Neural cell (in vitro differentiated cells): ENCODE measurements around the gene AKAP14.

Experiments
- CTCF ChIP-seq: fragments of 450-650 bp; IDR thresholded peaks from 2 replicates; pipeline ENCODE4 v1.5.1; 2014; ENCODE audit warnings: antibody characterized with exemption, mild to moderate bottlenecking, moderate library complexity; ENCODE audit not compliant: poor library complexity, severe bottlenecking
- EP300 ChIP-seq: fragments of 450-650 bp; conservative IDR thresholded peaks from 2 replicates; pipeline ENCODE4 v1.6.1; 2014; ENCODE audit warnings: antibody characterized with exemption, mild to moderate bottlenecking, moderate library complexity; ENCODE audit not compliant: poor library complexity, severe bottlenecking
- EZH2 ChIP-seq: fragments of 200-600, 300-800 bp; shearing (Covaris generic), sonication (generic); IDR thresholded peaks from 2 replicates; pipeline ENCODE4 v1.6.1; 2014; ENCODE audit warnings: antibody characterized with exemption, low read length, borderline replicate concordance, mild to moderate bottlenecking; ENCODE audit not compliant: insufficient read depth, poor library complexity, severe bottlenecking
- MXI1 ChIP-seq: fragments of 450-650 bp; conservative IDR thresholded peaks from 2 replicates; pipeline ENCODE4 v1.6.1; 2014; ENCODE audit warnings: antibody characterized with exemption, mild to moderate bottlenecking; ENCODE audit not compliant: poor library complexity, severe bottlenecking
- POLR2AphosphoS5 ChIP-seq: IDR thresholded peaks from 2 replicates; pipeline ENCODE4 v1.6.1; 2012
- RAD21 ChIP-seq: fragments of 450-650 bp; conservative IDR thresholded peaks from 2 replicates; pipeline ENCODE4 v1.6.1; 2014; ENCODE audit warnings: antibody characterized with exemption, mild to moderate bottlenecking, moderate library complexity
- REST ChIP-seq: IDR thresholded peaks from 2 replicates; pipeline ENCODE4 v1.6.1; 2012; ENCODE audit warnings: borderline replicate concordance
- SMC3 ChIP-seq: fragments of 450-650 bp; conservative IDR thresholded peaks from 2 replicates; pipeline ENCODE4 v1.6.1; 2014; ENCODE audit warnings: antibody characterized with exemption, mild to moderate bottlenecking, moderate library complexity; ENCODE audit not compliant: poor library complexity
- TAF1 ChIP-seq: IDR thresholded peaks from 2 replicates; pipeline ENCODE4 v1.6.1; 2012; ENCODE audit warnings: low read depth

DNA sequence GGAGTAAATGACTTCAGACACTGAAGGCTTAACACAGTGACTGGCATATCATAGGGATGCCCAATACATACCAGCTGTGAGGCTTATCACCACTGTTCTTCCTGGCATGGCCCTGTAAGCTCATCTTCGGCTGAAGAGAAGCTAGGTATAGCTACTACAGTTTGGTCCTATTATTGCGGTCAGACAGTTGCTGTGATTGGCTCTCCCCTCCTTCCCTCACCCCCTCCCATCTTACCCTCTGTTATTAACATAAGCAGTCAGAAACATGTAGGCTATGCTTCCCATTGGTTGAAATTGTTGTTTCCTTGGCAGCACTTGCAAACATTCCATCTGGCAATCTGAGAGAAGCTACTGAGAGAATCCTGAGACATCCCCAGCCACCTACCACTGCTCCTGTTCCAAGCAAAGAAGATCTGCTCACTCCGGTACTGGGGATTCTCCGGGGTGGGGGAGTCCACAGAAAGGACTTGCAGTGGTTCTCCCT, at the start of gene AKAP14:
- TF ChIP-seq SMC3 (no peak), REST (no peak), EZH2 (no peak), CTCF (no peak), MXI1 (no peak), EP300 (no peak), POLR2AphosphoS5 (no peak), TAF1 (no peak), RAD21 (no peak)
